KMS-11 (cell line): ENCODE data around the gene WARS2.

Experiments used
- H2AFZ ChIP-seq: fragments of 200-600 bp; sonication (generic); 2 replicates; pipeline ENCODE4 v1.6.1; 2016; ENCODE audit warnings: antibody characterized with exemption, mixed run types, low read depth
- H3K27ac ChIP-seq: fragments of 200-600 bp; sonication (generic); 2 replicates; pipeline ENCODE4 v1.6.1; 2016; ENCODE audit warnings: mild to moderate bottlenecking, mixed run types
- H3K27me3 ChIP-seq: fragments of 200-600 bp; sonication (generic); 2 replicates; pipeline ENCODE4 v1.6.1; 2017; ENCODE audit warnings: mild to moderate bottlenecking, low read depth, mixed run types, moderate library complexity; ENCODE audit not compliant: insufficient read depth
- H3K36me3 ChIP-seq: fragments of 200-600 bp; sonication (generic); 2 replicates; pipeline ENCODE4 v1.6.1; 2017; ENCODE audit warnings: mild to moderate bottlenecking, mixed run types; ENCODE audit not compliant: insufficient read depth
- H3K4me1 ChIP-seq: fragments of 200-600 bp; sonication (generic); 2 replicates; pipeline ENCODE4 v1.6.1; 2016; ENCODE audit warnings: mild to moderate bottlenecking, low read depth, mixed run types; ENCODE audit not compliant: poor library complexity, severe bottlenecking
- H3K4me2 ChIP-seq: fragments of 200-600 bp; sonication (generic); 2 replicates; pipeline ENCODE4 v1.7.0; 2016; ENCODE audit warnings: mild to moderate bottlenecking, mixed run types
- H3K4me3 ChIP-seq: fragments of 200-600 bp; sonication (generic); IDR thresholded peaks from 2 replicates; pipeline ENCODE4 v1.6.1; 2017; ENCODE audit warnings: low read depth, low read length, mixed read lengths; ENCODE audit not compliant: insufficient read depth
- H3K79me2 ChIP-seq: fragments of 200-600 bp; sonication (generic); 2 replicates; pipeline ENCODE4 v1.6.1; 2016; ENCODE audit warnings: low read depth, mixed run types; ENCODE audit not compliant: insufficient read depth
- H3K9ac ChIP-seq: fragments of 200-600 bp; sonication (generic); 2 replicates; pipeline ENCODE4 v1.6.1; 2016; ENCODE audit warnings: mild to moderate bottlenecking, mixed run types
- H4K20me1 ChIP-seq: fragments of 200-600 bp; sonication (generic); 2 replicates; pipeline ENCODE4 v1.6.1; 2016; ENCODE audit warnings: mild to moderate bottlenecking, mixed run types; ENCODE audit not compliant: insufficient read depth
- CTCF ChIP-seq: fragments of 200-600 bp; sonication (generic); conservative IDR thresholded peaks from 2 replicates; pipeline ENCODE4 v1.6.1; 2017; ENCODE audit warnings: low read depth, mild to moderate bottlenecking, antibody characterized with exemption, low read length, moderate library complexity, mixed read lengths

Gene WARS2

GRCh38 chr1:119012383-119012782 is 128.1 kb downstream of the WARS2 start:
- Histone ChIP-seq H3K36me3 (no peaks in the 10 kb centered on the region), H2AFZ (no peak overlapping the region), H4K20me1 (no peaks in the 10 kb centered on the region), H3K27me3 (no peaks in the 10 kb centered on the region), H3K27ac (no peak overlapping the region), H3K4me3 (no peak overlapping the region), H3K4me2 (no peak overlapping the region), H3K79me2 (no peaks in the 10 kb centered on the region), H3K4me1 (peaks cover 6% of the 10 kb centered on the region), H3K9ac (no peak overlapping the region)
- no peak for TF ChIP-seq CTCF

- Histone ChIP-seq H3K27me3 (no peaks in the 10 kb centered on the region), H3K27ac (no peak overlapping the region), H2AFZ (no peak overlapping the region), H3K9ac (no peak overlapping the region), H3K79me2 (no peaks in the 10 kb centered on the region), H3K36me3 (no peaks in the 10 kb centered on the region), H3K4me3 (no peak overlapping the region), H3K4me1 (peaks cover 6% of the 10 kb centered on the region), H4K20me1 (no peaks in the 10 kb centered on the region), H3K4me2 (no peak overlapping the region)
- TF ChIP-seq CTCF = no peak
Observed at GRCh38 chr1:119011706-119012105, 128.7 kb downstream of the WARS2 start.

- Histone ChIP-seq H3K4me2 (no peak overlapping the region), H3K27ac (no peak overlapping the region), H3K27me3 (no peaks in the 10 kb centered on the region), H3K79me2 (no peaks in the 10 kb centered on the region), H2AFZ (no peak overlapping the region), H3K9ac (no peak overlapping the region), H3K4me3 (no peak overlapping the region), H4K20me1 (no peaks in the 10 kb centered on the region), H3K36me3 (no peaks in the 10 kb centered on the region), H3K4me1 (peaks cover 6% of the 10 kb centered on the region)
- no peak for TF ChIP-seq CTCF
Observed at GRCh38 chr1:119011116-119011515, 129.3 kb downstream of the WARS2 start.

- Histone ChIP-seq H3K27me3 (no peaks in the 10 kb centered on the region), H3K27ac (no peak overlapping the region), H3K4me2 (no peak overlapping the region), H3K4me3 (no peak overlapping the region), H3K9ac (no peak overlapping the region), H4K20me1 (no peaks in the 10 kb centered on the region), H3K79me2 (no peaks in the 10 kb centered on the region), H2AFZ (no peak overlapping the region), H3K4me1 (peaks cover 6% of the 10 kb centered on the region), H3K36me3 (no peaks in the 10 kb centered on the region)
- TF ChIP-seq CTCF = no peak
Observed at GRCh38 chr1:119010201-119010600, 130.3 kb downstream of the WARS2 start.

- H3K4me2 ChIP-seq = no peak overlapping the region
- no peak overlapping the region for H3K9ac ChIP-seq
- no peak for TF ChIP-seq CTCF
- no peaks in the 10 kb centered on the region for H3K79me2 ChIP-seq
- no peaks in the 10 kb centered on the region for H3K36me3 ChIP-seq
- H4K20me1 ChIP-seq = no peaks in the 10 kb centered on the region
- no peak overlapping the region for H2AFZ ChIP-seq
- H3K4me3 ChIP-seq = no peak overlapping the region
- peaks cover 6% of the 10 kb centered on the region for H3K4me1 ChIP-seq
- H3K27me3 ChIP-seq = no peaks in the 10 kb centered on the region
- no peak overlapping the region for H3K27ac ChIP-seq
Observed at GRCh38 chr1:119009312-119009655, 131.2 kb downstream of the WARS2 start.
